ENCODE results near the gene CPZ. TPM values are rescaled to one million over a fixed set of nuclear protein-coding genes. Genes with fewer than 3 reads are reported as not detected.
"Not testable (repeated sequence)": the region's sequence is repeated elsewhere in the genome, so short reads cannot be mapped to it uniquely, and the experiment has no call there.

CPZ gene
- total and polyA plus RNA-seq, 9 donors: 3.3 to 18.4 (median 5.9) TPM

GRCh38 chr4:8570201-8570600 is 22.4 kb upstream of the CPZ start:
- H3K36me3 ChIP-seq (ENCODE audit: control insufficient read depth, insufficient read depth, low read length): no peaks in the 10 kb centered on the region
- H3K9me3 ChIP-seq (replicated peaks; ENCODE audit: control insufficient read depth, low read depth, low read length): no peaks in the 10 kb centered on the region
- H3K27me3 ChIP-seq (ENCODE audit: control insufficient read depth, insufficient read depth, low read length): peaks cover 6% of the 10 kb centered on the region
- DNase-seq: no peak
- no peak overlapping the region for H3K27ac ChIP-seq (ENCODE audit: low read length)
- no peak overlapping the region for H3K4me3 ChIP-seq (ENCODE audit: low read length)
- WGBS (ENCODE audit: insufficient coverage): no CpG with 5 or more reads among the region's 1 CpG
- H3K4me1 ChIP-seq (ENCODE audit: control insufficient read depth, insufficient read depth, low read length): no peaks in the 10 kb centered on the region

GRCh38 chr4:8571702-8572685 is 20.6 kb upstream of the CPZ start:
- no peak for DNase-seq
- 78% methylated on average over 5 of the region's 6 CpGs for WGBS (ENCODE audit: insufficient coverage)

GRCh38 chr4:8573266-8573665 is 19.3 kb upstream of the CPZ start:
- peaks cover 5% of the 10 kb centered on the region for H3K27me3 ChIP-seq (ENCODE audit: control insufficient read depth, insufficient read depth, low read length)

More at GRCh38 chr4:8571702-8572685, 20.6 kb upstream of the CPZ start:
- Histone ChIP-seq H3K27ac (ENCODE audit: low read length) (no peak overlapping the region), H3K4me1 (ENCODE audit: control insufficient read depth, insufficient read depth, low read length) (no peaks in the 10 kb centered on the region), H3K27me3 (ENCODE audit: control insufficient read depth, insufficient read depth, low read length) (peaks cover 5% of the 10 kb centered on the region), H3K9me3 (replicated peaks; ENCODE audit: control insufficient read depth, low read depth, low read length) (no peaks in the 10 kb centered on the region), H3K4me3 (ENCODE audit: low read length) (no peak overlapping the region), H3K36me3 (ENCODE audit: control insufficient read depth, insufficient read depth, low read length) (no peaks in the 10 kb centered on the region)

DNA sequence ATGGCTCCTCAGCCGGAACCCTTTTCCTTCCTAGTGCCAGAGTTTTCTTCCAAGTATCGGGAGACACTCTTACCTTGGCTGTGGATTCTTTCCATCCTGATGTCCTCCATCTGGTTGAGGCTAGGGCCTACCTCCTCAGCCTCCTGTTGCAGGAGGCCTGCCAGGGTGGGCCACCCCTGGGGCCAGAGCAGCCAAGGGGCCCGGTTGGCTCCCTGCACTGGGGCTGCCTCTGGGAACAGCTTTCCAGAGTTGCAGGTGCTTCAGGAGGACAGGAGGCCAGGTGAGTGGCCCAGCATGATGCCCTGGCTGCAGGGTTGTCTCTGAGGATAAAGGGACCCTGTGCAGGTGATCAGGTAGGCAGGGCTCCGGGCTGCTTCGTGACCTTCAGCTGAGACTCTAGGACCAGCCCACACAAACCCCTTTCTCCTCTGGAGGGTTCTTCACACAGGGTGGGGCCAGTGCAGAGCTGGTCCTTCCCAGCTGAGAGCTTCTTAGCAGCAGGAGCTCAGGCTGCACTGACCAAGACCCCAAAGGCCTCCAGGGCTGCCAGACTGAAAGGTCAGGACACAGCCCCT is 17.7 kb upstream of the CPZ start:
- Histone ChIP-seq H3K4me1 (ENCODE audit: control insufficient read depth, insufficient read depth, low read length) (peaks cover 4% of the 10 kb centered on the region), H3K4me3 (ENCODE audit: low read length) (no peak overlapping the region), H3K36me3 (ENCODE audit: control insufficient read depth, insufficient read depth, low read length) (no peaks in the 10 kb centered on the region), H3K27me3 (ENCODE audit: control insufficient read depth, insufficient read depth, low read length) (peaks cover 7% of the 10 kb centered on the region), H3K27ac (ENCODE audit: low read length) (no peak overlapping the region), H3K9me3 (replicated peaks; ENCODE audit: control insufficient read depth, low read depth, low read length) (no peaks in the 10 kb centered on the region)
- no peak for DNase-seq
- 69% methylated on average over 4 of the region's 5 CpGs for WGBS (ENCODE audit: insufficient coverage)

More at GRCh38 chr4:8573266-8573665, 19.3 kb upstream of the CPZ start:
- Histone ChIP-seq H3K36me3 (ENCODE audit: control insufficient read depth, insufficient read depth, low read length) (no peaks in the 10 kb centered on the region), H3K27ac (ENCODE audit: low read length) (no peak overlapping the region), H3K9me3 (replicated peaks; ENCODE audit: control insufficient read depth, low read depth, low read length) (no peaks in the 10 kb centered on the region), H3K4me3 (ENCODE audit: low read length) (no peak overlapping the region), H3K4me1 (ENCODE audit: control insufficient read depth, insufficient read depth, low read length) (no peaks in the 10 kb centered on the region)
- 83% methylated on average over 2 of the region's 5 CpGs for WGBS (ENCODE audit: insufficient coverage)
- DNase-seq: no peak

DNA sequence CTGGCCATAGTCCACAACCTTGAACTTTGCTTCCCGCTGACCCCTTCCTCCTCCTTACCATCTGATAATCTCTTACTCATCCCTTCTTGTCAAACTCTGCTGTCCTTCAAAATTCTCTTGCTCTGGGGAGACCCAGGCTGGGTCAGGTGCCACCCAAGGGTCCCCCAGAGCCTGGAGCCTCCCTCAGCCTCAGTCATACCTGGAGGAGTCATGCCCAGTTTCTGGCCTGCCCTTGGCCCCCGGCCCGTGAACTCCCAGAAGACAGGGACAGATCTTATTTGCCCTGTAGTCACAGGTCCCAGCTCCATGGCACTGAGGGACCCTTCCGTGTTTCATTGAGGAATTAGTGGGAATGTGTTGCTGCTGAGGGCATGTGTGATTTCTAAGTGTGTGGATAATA is 17.1 kb upstream of the CPZ start:
- Histone ChIP-seq H3K27ac (ENCODE audit: low read length) (no peak overlapping the region), H3K27me3 (ENCODE audit: control insufficient read depth, insufficient read depth, low read length) (peaks cover 13% of the 10 kb centered on the region), H3K4me3 (ENCODE audit: low read length) (no peak overlapping the region), H3K36me3 (ENCODE audit: control insufficient read depth, insufficient read depth, low read length) (no peaks in the 10 kb centered on the region), H3K9me3 (replicated peaks; ENCODE audit: control insufficient read depth, low read depth, low read length) (no peaks in the 10 kb centered on the region), H3K4me1 (ENCODE audit: control insufficient read depth, insufficient read depth, low read length) (peaks cover 5% of the 10 kb centered on the region)
- DNase-seq: no peak
- 100% methylated on average over 1 of the region's 4 CpGs for WGBS (ENCODE audit: insufficient coverage)

DNA sequence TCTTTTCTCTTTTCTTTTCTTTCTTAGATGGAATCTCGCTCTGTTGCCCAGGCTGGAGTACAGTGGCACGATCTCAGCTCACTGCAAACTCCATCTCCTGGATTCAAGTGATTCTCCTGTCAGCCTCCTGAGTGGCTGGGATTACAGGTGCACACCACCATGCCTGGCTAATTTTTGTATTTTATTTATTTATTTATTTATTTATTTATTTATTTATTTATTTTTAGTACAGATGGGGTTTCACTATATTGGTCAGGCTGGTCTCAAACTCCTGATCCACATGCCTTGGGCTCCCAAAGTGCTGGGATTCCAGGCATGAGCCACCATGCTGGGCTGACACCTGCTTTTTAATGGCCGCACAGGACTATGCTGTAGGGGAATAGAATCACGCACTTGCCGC is 16.0 kb upstream of the CPZ start:
- H3K27me3 ChIP-seq (ENCODE audit: control insufficient read depth, insufficient read depth, low read length): peaks cover 24% of the 10 kb centered on the region
- not testable (repeated sequence) for H3K27ac ChIP-seq (ENCODE audit: low read length); H3K4me3 ChIP-seq (ENCODE audit: low read length); H3K36me3 ChIP-seq (ENCODE audit: control insufficient read depth, insufficient read depth, low read length); H3K4me1 ChIP-seq (ENCODE audit: control insufficient read depth, insufficient read depth, low read length); DNase-seq; H3K9me3 ChIP-seq (replicated peaks; ENCODE audit: control insufficient read depth, low read depth, low read length)
- WGBS (ENCODE audit: insufficient coverage): no CpG with 5 or more reads among the region's 5 CpGs

DNA sequence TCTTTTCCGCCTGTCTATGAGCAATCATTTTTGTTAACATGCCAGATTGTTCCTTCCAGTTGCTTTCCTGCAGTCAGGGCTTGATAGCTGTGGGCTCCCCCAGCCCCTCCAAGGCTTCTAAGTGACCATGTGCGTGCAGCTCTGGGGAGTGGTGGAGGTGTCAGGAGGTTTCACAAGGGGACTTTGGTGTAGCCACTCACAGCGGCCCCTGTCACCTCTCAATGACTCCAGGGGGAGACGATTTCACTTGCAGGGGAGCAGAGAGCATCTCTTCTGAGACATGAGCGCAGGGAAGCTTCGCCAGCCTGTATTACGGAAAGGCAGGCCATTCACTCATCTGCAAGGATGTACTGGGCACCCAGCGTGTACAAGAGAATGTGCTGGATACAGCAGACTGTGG is 15.5 kb upstream of the CPZ start:
- DNase-seq: no peak
- Histone ChIP-seq H3K27ac (ENCODE audit: low read length) (no peak overlapping the region), H3K36me3 (ENCODE audit: control insufficient read depth, insufficient read depth, low read length) (no peaks in the 10 kb centered on the region), H3K4me3 (ENCODE audit: low read length) (no peak overlapping the region), H3K4me1 (ENCODE audit: control insufficient read depth, insufficient read depth, low read length) (peaks cover 5% of the 10 kb centered on the region), H3K9me3 (replicated peaks; ENCODE audit: control insufficient read depth, low read depth, low read length) (no peaks in the 10 kb centered on the region), H3K27me3 (ENCODE audit: control insufficient read depth, insufficient read depth, low read length) (peaks cover 28% of the 10 kb centered on the region)
- 55% methylated on average over 6 of the region's 8 CpGs for WGBS (ENCODE audit: insufficient coverage)

DNA sequence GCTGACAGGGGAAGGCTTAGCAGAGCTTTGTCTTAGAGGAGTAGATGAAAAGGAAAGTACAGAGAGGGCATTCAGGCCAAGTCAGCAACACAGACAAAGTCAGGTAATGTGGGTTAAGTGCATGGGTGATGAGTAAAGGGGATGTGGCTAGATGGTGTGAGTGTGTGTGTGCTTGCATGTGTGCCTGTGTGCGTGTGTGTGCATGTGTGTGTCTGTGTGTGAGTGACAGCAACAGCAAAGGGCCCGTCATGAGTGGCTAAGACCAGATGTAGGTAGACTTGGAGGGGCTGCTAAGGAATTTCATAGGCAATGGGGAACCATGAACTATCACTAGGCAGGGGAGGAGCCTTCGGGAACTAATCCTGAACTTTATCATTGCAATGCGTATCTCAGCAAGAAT is 14.6 kb upstream of the CPZ start:
- no peaks in the 10 kb centered on the region for H3K9me3 ChIP-seq (replicated peaks; ENCODE audit: control insufficient read depth, low read depth, low read length)
- no peak overlapping the region for H3K4me3 ChIP-seq (ENCODE audit: low read length)
- DNase-seq: no peak
- no peaks in the 10 kb centered on the region for H3K36me3 ChIP-seq (ENCODE audit: control insufficient read depth, insufficient read depth, low read length)
- H3K4me1 ChIP-seq (ENCODE audit: control insufficient read depth, insufficient read depth, low read length): peaks cover 5% of the 10 kb centered on the region
- no peak overlapping the region for H3K27ac ChIP-seq (ENCODE audit: low read length)
- peaks cover 28% of the 10 kb centered on the region for H3K27me3 ChIP-seq (ENCODE audit: control insufficient read depth, insufficient read depth, low read length)
- 70% methylated on average over 2 of the region's 4 CpGs for WGBS (ENCODE audit: insufficient coverage)

DNA sequence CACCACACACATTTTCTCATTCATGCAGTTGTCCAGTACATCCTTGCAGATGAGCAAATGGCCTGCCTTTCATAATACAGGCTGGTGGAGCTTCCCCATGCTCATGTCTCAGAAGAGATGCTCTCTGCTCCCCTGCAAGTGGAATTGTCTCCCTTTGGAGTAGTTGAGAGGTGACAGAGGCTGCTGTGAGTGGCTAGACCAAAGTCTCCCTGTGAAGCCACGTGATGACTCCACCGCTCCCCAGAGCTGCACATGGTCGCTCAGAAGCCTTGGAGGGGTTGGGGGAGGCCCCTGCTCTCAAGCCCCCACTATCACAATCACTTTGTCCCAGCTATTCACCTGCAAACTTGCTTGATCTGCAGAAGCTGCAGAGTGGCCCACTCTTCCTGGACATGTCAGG is 13.8 kb upstream of the CPZ start:
- no peak overlapping the region for H3K27ac ChIP-seq (ENCODE audit: low read length)
- H3K4me3 ChIP-seq (ENCODE audit: low read length): no peak overlapping the region
- H3K4me1 ChIP-seq (ENCODE audit: control insufficient read depth, insufficient read depth, low read length): peaks cover 5% of the 10 kb centered on the region
- no CpG with 5 or more reads among the region's 3 CpGs for WGBS (ENCODE audit: insufficient coverage)
- no peak for DNase-seq
- H3K9me3 ChIP-seq (replicated peaks; ENCODE audit: control insufficient read depth, low read depth, low read length): no peaks in the 10 kb centered on the region
- peaks cover 30% of the 10 kb centered on the region for H3K27me3 ChIP-seq (ENCODE audit: control insufficient read depth, insufficient read depth, low read length)
- H3K36me3 ChIP-seq (ENCODE audit: control insufficient read depth, insufficient read depth, low read length): no peaks in the 10 kb centered on the region

DNA sequence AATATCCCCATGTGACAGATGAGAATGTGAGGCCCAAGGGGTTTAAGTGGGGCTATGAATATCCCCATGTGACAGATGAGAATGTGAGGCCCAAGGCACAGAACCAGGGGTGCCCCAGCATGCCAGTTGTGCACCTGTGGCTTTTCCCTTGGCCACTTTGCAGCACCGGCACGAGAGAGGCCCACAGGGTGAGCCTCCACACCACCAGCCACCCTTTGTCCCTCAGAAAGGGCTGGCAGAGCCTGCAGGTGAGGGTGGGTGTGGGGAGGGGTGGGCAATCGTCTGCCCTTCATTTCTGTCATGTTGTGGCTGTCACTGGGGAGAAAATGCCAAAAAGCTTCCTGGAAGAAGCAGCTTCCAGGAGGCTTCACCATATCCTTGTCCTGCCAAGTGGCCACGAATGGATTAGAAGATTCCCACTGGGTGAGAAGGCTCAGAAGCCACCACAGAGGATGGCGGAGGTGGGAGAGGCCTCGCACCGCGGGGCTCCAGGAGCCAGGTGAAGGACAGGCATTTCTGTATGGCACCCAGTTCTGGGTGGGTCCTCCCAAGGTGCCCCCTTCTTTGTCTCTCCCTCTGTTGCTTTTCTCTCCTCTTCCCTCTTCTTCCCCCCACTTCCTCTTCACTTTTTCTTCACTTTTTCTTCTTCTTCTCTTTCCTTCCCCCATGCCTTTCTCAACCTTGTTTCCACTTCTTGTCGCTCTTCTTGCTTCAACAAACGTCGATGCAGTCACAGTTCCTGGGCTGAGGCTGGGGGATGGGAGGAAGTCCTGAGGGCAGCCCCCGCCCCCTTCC is 12.8 kb upstream of the CPZ start:
- Histone ChIP-seq H3K4me3 (ENCODE audit: low read length) (no peak overlapping the region), H3K36me3 (ENCODE audit: control insufficient read depth, insufficient read depth, low read length) (no peaks in the 10 kb centered on the region), H3K27me3 (ENCODE audit: control insufficient read depth, insufficient read depth, low read length) (peaks cover 29% of the 10 kb centered on the region), H3K9me3 (replicated peaks; ENCODE audit: control insufficient read depth, low read depth, low read length) (no peaks in the 10 kb centered on the region), H3K4me1 (ENCODE audit: control insufficient read depth, insufficient read depth, low read length) (peaks cover 5% of the 10 kb centered on the region), H3K27ac (ENCODE audit: low read length) (no peak overlapping the region)
- DNase-seq: no peak
- WGBS (ENCODE audit: insufficient coverage): 39% methylated on average over 5 of the region's 12 CpGs
